Transverse colon (tissue), 4 donors: ENCODE data around the gene RPS15. TPM values are rescaled to one million over a fixed set of nuclear protein-coding genes. Genes with fewer than 3 reads are reported as not detected.

Experiments used
- DNase-seq: peaks from one replicate; pipeline ENCODE4 v3.0.0-alpha.2; 2019
- H3K27ac ChIP-seq, 4 donors: fragments of 200-600 bp; sonication (generic); 2 replicates each; pipeline ENCODE4 v1.5.1; 2016 to 2018; ENCODE audit warnings: inconsistent platforms in 4 of 4
- H3K27me3 ChIP-seq: fragments of 200-600 bp; sonication (generic); 2 replicates; pipeline ENCODE4 v1.5.1; 2017; ENCODE audit warnings: inconsistent platforms
- H3K36me3 ChIP-seq, 4 donors: fragments of 200-600 bp; sonication (generic); 2 replicates each; pipeline ENCODE4 v1.5.1; 2017 to 2019; ENCODE audit warnings: inconsistent platforms in 4 of 4
- H3K4me1 ChIP-seq, 4 donors: fragments of 200-600 bp; sonication (generic); 2 replicates each; pipeline ENCODE4 v1.5.1; 2017 to 2020; ENCODE audit warnings: inconsistent platforms in 4 of 4
- H3K4me3 ChIP-seq, 4 donors: fragments of 200-600 bp; sonication (generic); 1 replicate in 1 of 4; 2 replicates in 3 of 4; pipeline versions ENCODE4 v1.5.1 to v1.6.1; 2017 to 2019; ENCODE audit warnings: inconsistent platforms in 4 of 4
- H3K9me3 ChIP-seq, 2 donors: fragments of 200-600 bp; sonication (generic); 2 replicates each; pipeline ENCODE4 v1.5.1; 2017 to 2019; ENCODE audit warnings: inconsistent platforms in 2 of 2
- EP300 ChIP-seq: sonication (generic); formaldehyde crosslinking; IDR thresholded peaks from one replicate; pipeline ENCODE4 v1.6.1; 2017; ENCODE audit warnings: antibody characterized with exemption, low read depth
- POLR2A ChIP-seq: fragments of 450-650 bp; IDR thresholded peaks from one replicate; pipeline ENCODE4 v1.6.1; 2016; ENCODE audit warnings: antibody characterized with exemption, mild to moderate bottlenecking, moderate library complexity
- POLR2AphosphoS5 ChIP-seq, 3 donors: sonication (generic); formaldehyde crosslinking; IDR thresholded peaks; one replicate each; pipeline ENCODE4 v1.6.1; 2016; ENCODE audit warnings: antibody characterized with exemption in 3 of 3
- WGBS, 2 donors: methylation state at CpG; one replicate each; pipeline ENCODE4 v1.1.5; 2018; ENCODE audit warnings: low coverage in 1 of 2; 5-methylcytosine and 5-hydroxymethylcytosine counted together
- in situ Hi-C, 4 donors: fragments of 200-750 bp; cut with MboI; loops; one replicate each; pipeline versions ENCODE4 v1.15.0 to v1.15.1; 2017; ENCODE audit warnings: low sequenced_read_pairs in 3 of 4, low pct_ligation_motif_present in 1 of 4, low pct_unique_long_range_greater_than_20kb in 1 of 4
- intact Hi-C: fragments of 100-400 bp; cut with DNase I; formaldehyde crosslinking; loops from one replicate; pipeline ENCODE4 v1.15.1; 2023; ENCODE audit warnings: low total_unique reads
- total RNA-seq, 4 donors: library from RNA; depleted of rRNA; stranded (reverse); fragments of >200 nt; gene quantifications; one replicate each; pipeline ENCODE4 v1.1.0, GENCODE V29; 2016
- TF ChIP-seq, protein P1 (sequence below), 5 experiments: fragments of 200-600 bp in 3 of 5; fragments of 450-650 bp in 2 of 5; sonication (generic) in 3 of 5; IDR thresholded peaks; 1 replicate in 2 of 5; 2 replicates in 3 of 5; pipeline ENCODE4 v1.5.1; 2016 to 2017; ENCODE audit warnings: antibody characterized with exemption in 5 of 5, inconsistent platforms in 3 of 5, mild to moderate bottlenecking in 2 of 5, moderate library complexity in 1 of 5

The RPS15 gene
- total RNA-seq, 4 donors from 2014 or later: 1,367 to 2,740 (median 2,511) TPM

DNA sequence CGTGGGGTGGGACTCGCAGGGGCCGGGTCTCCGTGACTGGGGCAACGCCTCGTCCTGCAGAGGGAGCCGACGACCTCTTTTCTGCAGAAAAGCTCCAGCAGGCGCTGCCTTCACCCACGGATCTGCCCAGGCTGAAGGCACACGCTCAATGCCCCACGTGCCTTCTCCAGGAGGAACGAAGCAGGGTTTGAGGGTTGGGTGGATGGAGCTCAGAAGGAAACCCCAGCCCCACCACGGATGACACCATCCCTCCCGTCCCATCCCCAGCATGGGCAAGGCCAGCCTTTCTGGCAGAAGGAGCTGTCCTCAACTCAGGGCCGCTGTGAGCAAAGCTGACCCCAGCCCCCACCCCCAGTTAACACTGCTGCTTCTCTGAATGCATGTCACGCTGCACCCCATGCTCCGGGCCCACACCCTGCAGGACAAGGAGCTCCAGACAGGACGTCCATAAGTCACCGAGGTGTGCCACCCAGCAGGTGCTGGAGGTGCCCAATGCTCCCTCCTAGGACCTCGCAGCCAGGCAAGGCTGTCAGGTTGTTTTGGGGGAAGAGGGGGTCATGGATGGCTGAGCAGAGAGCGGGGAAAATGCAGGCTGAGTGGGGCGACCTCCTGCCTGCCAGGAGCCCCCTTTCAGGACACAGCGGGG is 33.4 kb downstream of the RPS15 start:
- intact Hi-C loops: no loop called here
- Histone ChIP-seq H3K4me3 (peak overlapping the region in 1 of 4 donors; percentile 45), H3K27me3 (peaks cover 75% of the 10 kb centered on the region)

DNA sequence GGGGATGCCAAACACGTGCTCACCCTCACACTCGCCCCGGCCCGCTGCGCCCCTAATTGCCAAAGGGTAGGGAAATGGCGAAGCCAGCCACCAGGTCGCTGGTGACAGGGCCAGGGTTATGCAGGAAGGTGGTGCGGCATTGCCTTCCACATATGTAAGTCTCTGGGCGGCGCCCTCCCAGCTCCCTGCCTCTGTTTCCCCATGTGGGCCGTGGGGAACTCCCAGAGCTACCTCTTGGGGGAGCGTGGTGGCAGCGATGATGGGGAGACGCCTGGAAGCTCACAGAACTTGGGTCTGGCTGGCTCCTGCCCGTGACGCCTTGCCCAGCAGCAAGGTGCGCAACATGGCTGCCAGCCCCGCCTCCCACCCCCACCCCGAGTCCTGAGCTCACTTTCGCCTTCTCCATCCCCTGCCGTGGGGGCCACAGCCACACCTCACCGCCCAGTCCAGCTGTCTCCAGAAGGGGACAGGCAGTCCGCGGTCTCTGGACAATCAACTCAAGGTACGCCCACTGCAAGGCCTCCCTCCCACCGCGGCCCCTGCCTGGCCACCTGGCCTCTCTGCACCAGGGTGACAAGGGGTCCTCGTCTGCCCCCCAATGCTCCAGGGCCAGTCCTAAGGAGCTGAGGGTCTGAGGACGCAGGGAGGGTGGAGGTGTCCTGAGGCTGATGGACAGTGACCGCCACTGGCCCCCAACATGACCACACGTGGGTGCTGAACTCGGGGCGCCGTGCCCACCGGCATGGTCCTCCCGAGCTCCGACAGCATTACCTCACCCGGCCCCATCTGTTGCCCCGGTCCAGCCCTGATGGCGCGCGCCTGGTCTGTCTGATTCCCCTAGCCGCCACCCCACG is 34.3 kb downstream of the RPS15 start:
- TF ChIP-seq, protein P1, sequence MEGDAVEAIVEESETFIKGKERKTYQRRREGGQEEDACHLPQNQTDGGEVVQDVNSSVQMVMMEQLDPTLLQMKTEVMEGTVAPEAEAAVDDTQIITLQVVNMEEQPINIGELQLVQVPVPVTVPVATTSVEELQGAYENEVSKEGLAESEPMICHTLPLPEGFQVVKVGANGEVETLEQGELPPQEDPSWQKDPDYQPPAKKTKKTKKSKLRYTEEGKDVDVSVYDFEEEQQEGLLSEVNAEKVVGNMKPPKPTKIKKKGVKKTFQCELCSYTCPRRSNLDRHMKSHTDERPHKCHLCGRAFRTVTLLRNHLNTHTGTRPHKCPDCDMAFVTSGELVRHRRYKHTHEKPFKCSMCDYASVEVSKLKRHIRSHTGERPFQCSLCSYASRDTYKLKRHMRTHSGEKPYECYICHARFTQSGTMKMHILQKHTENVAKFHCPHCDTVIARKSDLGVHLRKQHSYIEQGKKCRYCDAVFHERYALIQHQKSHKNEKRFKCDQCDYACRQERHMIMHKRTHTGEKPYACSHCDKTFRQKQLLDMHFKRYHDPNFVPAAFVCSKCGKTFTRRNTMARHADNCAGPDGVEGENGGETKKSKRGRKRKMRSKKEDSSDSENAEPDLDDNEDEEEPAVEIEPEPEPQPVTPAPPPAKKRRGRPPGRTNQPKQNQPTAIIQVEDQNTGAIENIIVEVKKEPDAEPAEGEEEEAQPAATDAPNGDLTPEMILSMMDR (IDR thresholded peaks at IDR 0.05): no peak
- no peak for TF ChIP-seq EP300
- Histone ChIP-seq H3K4me1 (peaks cover 31 to 48% (median 43%) of the 10 kb centered on the region in 4 donors), H3K4me3 (no peak overlapping the region), H3K36me3 (peaks cover 0 to 6% (median 0%) of the 10 kb centered on the region in 4 donors), H3K27ac (no peak overlapping the region), H3K9me3 (no peaks in the 10 kb centered on the region), H3K27me3 (peaks cover 66% of the 10 kb centered on the region)
- intact Hi-C loops: no loop called here
- in situ Hi-C loops: no loop called here
- DNase-seq: no peak
- WGBS, 2 donors: 60 to 62% methylated on average over 1 to 43 of the region's 44 CpGs

More for the DNA sequence above, 33.4 kb downstream of the RPS15 start:
- in situ Hi-C loops: no loop called here
- no peaks in the 10 kb centered on the region for H3K9me3 ChIP-seq
- no peak overlapping the region for H3K27ac ChIP-seq
- H3K36me3 ChIP-seq: peaks cover 0 to 6% (median 0%) of the 10 kb centered on the region in 4 donors
- DNase-seq: no peak
- H3K4me1 ChIP-seq: peaks cover 33 to 54% (median 47%) of the 10 kb centered on the region in 4 donors
- no peak for TF ChIP-seq POLR2AphosphoS5 (IDR thresholded peaks at IDR 0.05)
- TF ChIP-seq, protein P1 (IDR thresholded peaks at IDR 0.05): no peak
- no peak for TF ChIP-seq POLR2A
- TF ChIP-seq EP300: no peak
- 17 to 100% methylated on average over 1 to 23 of the region's 24 CpGs for WGBS, 2 donors

DNA sequence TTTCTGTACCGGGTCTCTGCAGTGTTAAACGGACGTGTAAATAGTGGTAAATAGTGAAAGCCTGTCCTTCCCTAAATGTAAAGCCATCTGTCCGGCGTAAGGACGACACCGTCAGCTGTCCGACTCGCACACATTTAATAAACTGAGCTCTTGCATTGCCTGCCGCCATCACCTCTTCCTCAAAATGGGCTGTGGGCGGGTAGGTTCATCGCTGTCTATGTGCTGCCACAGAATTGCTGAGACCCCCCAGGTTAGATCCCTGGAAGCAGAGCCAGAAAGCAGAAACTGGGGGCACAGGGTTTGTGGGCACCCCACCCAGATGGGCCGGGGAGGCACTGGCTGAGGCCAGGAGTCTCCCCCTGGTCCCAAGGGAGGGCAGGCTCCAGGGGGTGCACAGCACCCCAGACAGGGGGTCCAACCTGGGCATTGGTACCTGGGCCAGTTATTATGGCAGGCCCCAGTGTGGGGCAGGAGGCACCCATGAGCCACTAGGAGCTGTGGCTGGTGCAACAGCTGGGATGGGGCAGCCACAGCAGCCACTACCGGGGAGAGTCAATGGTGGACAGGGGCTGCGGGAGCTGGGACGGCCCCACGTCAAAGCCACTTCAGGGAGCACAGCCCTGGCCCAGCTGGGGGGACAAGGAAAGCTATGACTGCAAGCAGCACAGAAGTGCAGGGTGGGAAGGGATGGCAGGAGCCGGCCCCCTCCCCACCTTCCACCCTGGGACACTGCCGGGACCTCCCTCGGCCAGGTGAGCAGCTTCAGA is 35.1 kb downstream of the RPS15 start:
- peaks cover 58% of the 10 kb centered on the region for H3K27me3 ChIP-seq

More for the DNA sequence above, 35.1 kb downstream of the RPS15 start:
- in situ Hi-C loops (no loop called here), intact Hi-C loops (no loop called here)
- H3K4me1 ChIP-seq: peaks cover 29 to 48% (median 43%) of the 10 kb centered on the region in 4 donors
- H3K4me3 ChIP-seq: no peak overlapping the region
- no peaks in the 10 kb centered on the region for H3K9me3 ChIP-seq
- H3K27ac ChIP-seq: no peak overlapping the region
- DNase-seq: no peak
- peaks cover 0 to 6% (median 0%) of the 10 kb centered on the region in 4 donors for H3K36me3 ChIP-seq
- TF ChIP-seq EP300 (no peak), POLR2A (no peak), POLR2AphosphoS5 (IDR thresholded peaks at IDR 0.05) (no peak)
- TF ChIP-seq, protein P1 (IDR thresholded peaks at IDR 0.05): no peak
- 60 to 78% methylated on average over 2 to 20 of the region's 20 CpGs for WGBS, 2 donors
